KMS-11 (cell line): ENCODE data around the gene GOLGA8S.

Source experiments
- H2AFZ ChIP-seq: fragments of 200-600 bp; sonication (generic); 2 replicates; pipeline ENCODE4 v1.6.1; 2016; ENCODE audit warnings: antibody characterized with exemption, mixed run types, low read depth
- H3K27ac ChIP-seq: fragments of 200-600 bp; sonication (generic); 2 replicates; pipeline ENCODE4 v1.6.1; 2016; ENCODE audit warnings: mild to moderate bottlenecking, mixed run types
- H3K27me3 ChIP-seq: fragments of 200-600 bp; sonication (generic); 2 replicates; pipeline ENCODE4 v1.6.1; 2017; ENCODE audit warnings: mild to moderate bottlenecking, low read depth, mixed run types, moderate library complexity; ENCODE audit not compliant: insufficient read depth
- H3K36me3 ChIP-seq: fragments of 200-600 bp; sonication (generic); 2 replicates; pipeline ENCODE4 v1.6.1; 2017; ENCODE audit warnings: mild to moderate bottlenecking, mixed run types; ENCODE audit not compliant: insufficient read depth
- H3K4me1 ChIP-seq: fragments of 200-600 bp; sonication (generic); 2 replicates; pipeline ENCODE4 v1.6.1; 2016; ENCODE audit warnings: mild to moderate bottlenecking, low read depth, mixed run types; ENCODE audit not compliant: poor library complexity, severe bottlenecking
- H3K4me2 ChIP-seq: fragments of 200-600 bp; sonication (generic); 2 replicates; pipeline ENCODE4 v1.7.0; 2016; ENCODE audit warnings: mild to moderate bottlenecking, mixed run types
- H3K4me3 ChIP-seq: fragments of 200-600 bp; sonication (generic); IDR thresholded peaks from 2 replicates; pipeline ENCODE4 v1.6.1; 2017; ENCODE audit warnings: low read depth, low read length, mixed read lengths; ENCODE audit not compliant: insufficient read depth
- H3K79me2 ChIP-seq: fragments of 200-600 bp; sonication (generic); 2 replicates; pipeline ENCODE4 v1.6.1; 2016; ENCODE audit warnings: low read depth, mixed run types; ENCODE audit not compliant: insufficient read depth
- H3K9ac ChIP-seq: fragments of 200-600 bp; sonication (generic); 2 replicates; pipeline ENCODE4 v1.6.1; 2016; ENCODE audit warnings: mild to moderate bottlenecking, mixed run types
- H4K20me1 ChIP-seq: fragments of 200-600 bp; sonication (generic); 2 replicates; pipeline ENCODE4 v1.6.1; 2016; ENCODE audit warnings: mild to moderate bottlenecking, mixed run types; ENCODE audit not compliant: insufficient read depth
- TF ChIP-seq, protein P1 (sequence below): fragments of 200-600 bp; sonication (generic); conservative IDR thresholded peaks from 2 replicates; pipeline ENCODE4 v1.6.1; 2017; ENCODE audit warnings: low read depth, mild to moderate bottlenecking, antibody characterized with exemption, low read length, moderate library complexity, mixed read lengths

The GOLGA8S gene

DNA sequence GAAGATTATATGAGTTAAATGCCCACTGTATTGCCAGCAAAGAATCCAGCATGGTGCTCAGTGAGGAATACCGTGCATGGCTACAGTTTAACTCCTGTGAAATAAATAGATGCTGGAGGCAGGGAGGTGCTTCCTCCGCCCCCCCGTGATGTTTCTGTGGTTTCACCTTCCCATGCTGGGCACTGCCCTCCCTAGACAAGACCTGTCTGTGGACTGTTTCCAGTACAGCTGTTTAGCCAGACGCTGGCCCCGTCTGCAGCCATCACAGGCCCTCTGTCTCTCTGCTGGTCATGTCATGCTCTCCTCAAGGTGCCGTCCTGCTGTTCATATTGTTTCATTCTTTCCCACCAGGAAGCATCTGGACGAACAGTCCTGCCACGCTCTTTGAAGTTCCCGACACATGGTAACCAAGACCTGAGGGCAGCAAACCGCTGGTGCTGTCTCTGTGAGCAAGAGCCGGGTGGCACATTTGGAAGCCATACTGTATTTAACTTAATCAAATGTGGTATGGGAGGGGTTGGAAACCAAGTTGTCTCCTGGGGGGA lies 31.4 kb downstream of the GOLGA8S start:
- H3K4me3 ChIP-seq, result no peak overlapping the region
- H3K27ac ChIP-seq, result no peak overlapping the region
- H3K4me2 ChIP-seq, result no peak overlapping the region
- no peaks in the 10 kb centered on the region for H3K36me3 ChIP-seq
- H2AFZ ChIP-seq, result no peak overlapping the region
- TF ChIP-seq, protein P1, sequence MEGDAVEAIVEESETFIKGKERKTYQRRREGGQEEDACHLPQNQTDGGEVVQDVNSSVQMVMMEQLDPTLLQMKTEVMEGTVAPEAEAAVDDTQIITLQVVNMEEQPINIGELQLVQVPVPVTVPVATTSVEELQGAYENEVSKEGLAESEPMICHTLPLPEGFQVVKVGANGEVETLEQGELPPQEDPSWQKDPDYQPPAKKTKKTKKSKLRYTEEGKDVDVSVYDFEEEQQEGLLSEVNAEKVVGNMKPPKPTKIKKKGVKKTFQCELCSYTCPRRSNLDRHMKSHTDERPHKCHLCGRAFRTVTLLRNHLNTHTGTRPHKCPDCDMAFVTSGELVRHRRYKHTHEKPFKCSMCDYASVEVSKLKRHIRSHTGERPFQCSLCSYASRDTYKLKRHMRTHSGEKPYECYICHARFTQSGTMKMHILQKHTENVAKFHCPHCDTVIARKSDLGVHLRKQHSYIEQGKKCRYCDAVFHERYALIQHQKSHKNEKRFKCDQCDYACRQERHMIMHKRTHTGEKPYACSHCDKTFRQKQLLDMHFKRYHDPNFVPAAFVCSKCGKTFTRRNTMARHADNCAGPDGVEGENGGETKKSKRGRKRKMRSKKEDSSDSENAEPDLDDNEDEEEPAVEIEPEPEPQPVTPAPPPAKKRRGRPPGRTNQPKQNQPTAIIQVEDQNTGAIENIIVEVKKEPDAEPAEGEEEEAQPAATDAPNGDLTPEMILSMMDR, result no peak
- no peak overlapping the region for H3K9ac ChIP-seq
- no peaks in the 10 kb centered on the region for H3K79me2 ChIP-seq
- no peaks in the 10 kb centered on the region for H4K20me1 ChIP-seq
- H3K4me1 ChIP-seq, result peaks cover 30% of the 10 kb centered on the region
- H3K27me3 ChIP-seq, result no peaks in the 10 kb centered on the region

DNA sequence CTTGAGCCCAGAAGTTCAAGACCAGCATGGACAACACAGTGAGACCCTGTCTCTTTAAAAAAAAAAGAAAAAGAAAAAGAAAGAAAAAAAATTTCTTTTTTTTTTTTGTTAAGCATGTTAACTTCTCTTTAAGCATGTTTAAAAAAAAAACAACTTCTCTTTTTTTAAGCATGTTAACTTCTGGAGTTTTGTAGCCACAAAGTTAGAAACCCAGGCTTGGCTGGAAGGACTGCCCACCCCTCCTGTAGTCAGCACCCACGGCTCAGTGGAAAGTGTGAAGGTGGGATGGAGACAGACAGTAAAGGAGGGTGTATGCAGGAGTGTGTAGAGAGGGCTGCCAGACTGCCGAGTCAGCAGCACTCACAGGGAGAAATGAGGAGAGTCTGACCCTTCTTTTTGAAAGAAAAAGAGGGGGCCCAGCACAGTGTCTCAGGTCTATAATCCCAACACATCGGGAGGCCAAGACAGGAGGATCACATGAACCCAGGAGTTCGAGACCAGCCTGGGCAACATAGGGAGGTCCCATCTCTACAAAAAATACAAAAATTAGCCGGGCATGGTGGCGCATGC lies 33.2 kb downstream of the GOLGA8S start:
- Histone ChIP-seq H4K20me1 (no peaks in the 10 kb centered on the region), H3K9ac (no peak overlapping the region), H3K27me3 (no peaks in the 10 kb centered on the region), H3K4me1 (peaks cover 14% of the 10 kb centered on the region), H3K27ac (no peak overlapping the region), H2AFZ (no peak overlapping the region), H3K79me2 (no peaks in the 10 kb centered on the region), H3K36me3 (no peaks in the 10 kb centered on the region), H3K4me3 (no peak overlapping the region), H3K4me2 (no peak overlapping the region)
- TF ChIP-seq, protein P1, result no peak

DNA sequence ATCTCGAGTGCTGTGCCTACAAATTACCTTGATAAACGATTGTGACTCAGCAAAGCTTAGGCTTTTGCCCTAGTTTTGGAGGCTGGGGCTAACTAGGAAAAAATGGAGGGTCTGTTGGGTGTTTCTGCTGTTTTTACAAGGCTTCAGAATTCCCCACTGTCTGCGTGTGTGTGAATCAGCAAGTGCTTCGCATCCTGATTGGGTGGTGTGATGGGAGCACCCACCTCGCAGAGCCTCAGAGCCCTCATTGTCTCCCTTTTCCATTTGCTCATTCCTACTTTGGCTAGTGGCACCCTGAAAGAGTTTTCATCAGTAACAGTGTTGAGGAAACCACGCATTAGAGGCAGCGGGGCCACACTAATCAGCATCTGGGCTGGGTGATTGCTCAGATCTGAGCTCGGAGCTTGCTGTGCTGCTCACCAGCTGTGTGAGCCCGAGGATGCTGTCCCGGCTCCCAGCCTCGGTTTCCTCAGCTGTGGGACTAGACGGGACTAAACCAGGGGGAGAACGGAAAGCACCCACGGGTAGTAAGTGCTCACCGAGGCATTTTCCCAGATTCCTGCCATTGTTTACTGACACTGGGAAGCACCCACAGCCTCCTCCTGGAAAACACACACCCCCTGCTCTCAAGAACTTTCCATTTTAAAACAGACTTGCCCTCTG lies 40.6 kb downstream of the GOLGA8S start:
- Histone ChIP-seq H3K4me2 (no peak overlapping the region), H4K20me1 (no peaks in the 10 kb centered on the region), H3K9ac (no peak overlapping the region), H3K27ac (no peak overlapping the region), H3K4me1 (no peaks in the 10 kb centered on the region), H3K27me3 (no peaks in the 10 kb centered on the region), H3K36me3 (no peaks in the 10 kb centered on the region), H3K79me2 (no peaks in the 10 kb centered on the region), H2AFZ (no peak overlapping the region), H3K4me3 (no peak overlapping the region)
- TF ChIP-seq, protein P1, result no peak

DNA sequence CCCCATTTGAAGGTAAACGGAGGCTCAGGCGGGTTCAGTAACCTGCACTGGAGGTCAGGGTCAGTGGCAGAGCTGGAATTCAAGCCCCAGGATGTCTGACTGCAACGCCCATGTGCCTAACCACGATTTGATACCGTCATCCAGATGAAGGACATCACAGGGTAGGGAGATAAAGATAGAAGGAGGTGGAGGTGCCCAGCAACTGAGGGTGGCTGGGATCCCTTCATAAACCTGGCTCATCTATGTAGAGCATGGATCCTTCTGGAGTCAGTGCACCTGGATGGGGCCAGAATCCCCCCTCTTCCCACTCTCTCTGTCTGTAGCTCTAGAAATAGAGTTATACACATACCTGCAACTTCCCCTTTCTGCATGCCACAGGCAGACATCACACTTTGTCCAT lies 41.3 kb downstream of the GOLGA8S start:
- no peak overlapping the region for H3K27ac ChIP-seq

More for the DNA sequence above, 41.3 kb downstream of the GOLGA8S start:
- Histone ChIP-seq H4K20me1 (no peaks in the 10 kb centered on the region), H2AFZ (no peak overlapping the region), H3K4me3 (no peak overlapping the region), H3K79me2 (no peaks in the 10 kb centered on the region), H3K27me3 (no peaks in the 10 kb centered on the region), H3K9ac (no peak overlapping the region), H3K4me1 (no peaks in the 10 kb centered on the region), H3K4me2 (no peak overlapping the region), H3K36me3 (no peaks in the 10 kb centered on the region)
- TF ChIP-seq, protein P1, result no peak
